ENCODE results near the gene GPR156. TPM values are rescaled to one million over a fixed set of nuclear protein-coding genes. Genes with fewer than 3 reads are reported as not detected.
"Not testable (repeated sequence)": the region's sequence is repeated elsewhere in the genome, so short reads cannot be mapped to it uniquely, and the experiment has no call there.

Gene GPR156
- total RNA-seq, 1 donor from 2014 or later, result 11.7 TPM

DNA sequence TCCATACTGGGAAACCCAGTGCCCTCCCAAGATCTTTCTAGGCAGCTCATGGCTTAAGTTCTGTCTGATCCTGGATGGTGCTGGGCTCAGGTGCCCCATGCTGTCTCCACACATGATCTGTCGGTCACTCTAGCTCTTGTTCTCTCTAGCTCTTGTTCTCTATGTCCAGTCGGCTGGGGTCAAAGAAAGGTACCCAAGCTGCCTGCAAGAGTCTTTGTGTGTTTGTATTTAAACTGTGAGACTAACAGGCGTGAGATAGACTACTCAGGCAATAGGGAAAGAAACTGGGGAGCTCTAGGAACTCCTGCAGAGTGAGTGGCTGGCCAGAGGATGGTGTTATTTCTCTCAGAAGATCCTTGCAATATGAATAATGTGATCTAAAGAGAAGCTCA is 40.2 kb downstream of the GPR156 start:
- TF ChIP-seq, protein P1, sequence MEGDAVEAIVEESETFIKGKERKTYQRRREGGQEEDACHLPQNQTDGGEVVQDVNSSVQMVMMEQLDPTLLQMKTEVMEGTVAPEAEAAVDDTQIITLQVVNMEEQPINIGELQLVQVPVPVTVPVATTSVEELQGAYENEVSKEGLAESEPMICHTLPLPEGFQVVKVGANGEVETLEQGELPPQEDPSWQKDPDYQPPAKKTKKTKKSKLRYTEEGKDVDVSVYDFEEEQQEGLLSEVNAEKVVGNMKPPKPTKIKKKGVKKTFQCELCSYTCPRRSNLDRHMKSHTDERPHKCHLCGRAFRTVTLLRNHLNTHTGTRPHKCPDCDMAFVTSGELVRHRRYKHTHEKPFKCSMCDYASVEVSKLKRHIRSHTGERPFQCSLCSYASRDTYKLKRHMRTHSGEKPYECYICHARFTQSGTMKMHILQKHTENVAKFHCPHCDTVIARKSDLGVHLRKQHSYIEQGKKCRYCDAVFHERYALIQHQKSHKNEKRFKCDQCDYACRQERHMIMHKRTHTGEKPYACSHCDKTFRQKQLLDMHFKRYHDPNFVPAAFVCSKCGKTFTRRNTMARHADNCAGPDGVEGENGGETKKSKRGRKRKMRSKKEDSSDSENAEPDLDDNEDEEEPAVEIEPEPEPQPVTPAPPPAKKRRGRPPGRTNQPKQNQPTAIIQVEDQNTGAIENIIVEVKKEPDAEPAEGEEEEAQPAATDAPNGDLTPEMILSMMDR (IDR thresholded peaks at IDR 0.05; ENCODE audit: unreplicated experiment), result no peak
- peak overlapping the region; percentile 76 for H3K27ac Mint-ChIP-seq
- H3K36me3 Mint-ChIP-seq, result peaks cover 4% of the 10 kb centered on the region
- H3K4me3 Mint-ChIP-seq, result no peak overlapping the region
- no peaks in the 10 kb centered on the region for H3K27me3 Mint-ChIP-seq (ENCODE audit: low read depth)
- H3K9me3 Mint-ChIP-seq, result peaks cover 7% of the 10 kb centered on the region
- peaks cover 5% of the 10 kb centered on the region for H3K4me1 Mint-ChIP-seq
- no peak for DNase-seq (ENCODE audit: low spot score in 2 of 2, unreplicated experiment in 2 of 2)

DNA sequence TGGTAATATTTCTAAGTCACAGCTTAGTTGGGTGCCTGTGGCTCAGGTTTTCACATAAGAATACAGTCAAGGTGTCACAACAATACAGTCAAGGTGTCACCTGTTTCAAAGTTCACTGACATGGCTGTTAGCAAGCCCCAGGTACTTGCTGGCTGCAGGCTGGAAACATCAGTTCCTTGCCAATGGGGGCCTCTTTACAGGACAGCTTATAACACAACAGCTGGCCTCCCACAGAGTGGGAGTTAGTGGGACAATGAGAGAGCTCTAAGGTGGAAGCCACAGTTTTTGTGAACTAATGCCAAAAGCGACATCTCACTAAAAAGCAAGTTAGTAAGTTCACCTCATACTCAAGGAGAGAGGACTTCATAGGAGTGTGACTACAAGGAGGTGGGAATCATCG is 45.4 kb downstream of the GPR156 start:
- no peak overlapping the region for H3K4me3 Mint-ChIP-seq
- TF ChIP-seq, protein P1 (IDR thresholded peaks at IDR 0.05; ENCODE audit: unreplicated experiment), result no peak
- no peaks in the 10 kb centered on the region for H3K27me3 Mint-ChIP-seq (ENCODE audit: low read depth)
- no peak overlapping the region for H3K27ac Mint-ChIP-seq
- H3K4me1 Mint-ChIP-seq, result peaks cover under 1% of the 10 kb centered on the region
- H3K36me3 Mint-ChIP-seq, result peaks cover 7% of the 10 kb centered on the region
- peaks cover 14% of the 10 kb centered on the region for H3K9me3 Mint-ChIP-seq
- DNase-seq (ENCODE audit: low spot score in 2 of 2, unreplicated experiment in 2 of 2), result no peak

DNA sequence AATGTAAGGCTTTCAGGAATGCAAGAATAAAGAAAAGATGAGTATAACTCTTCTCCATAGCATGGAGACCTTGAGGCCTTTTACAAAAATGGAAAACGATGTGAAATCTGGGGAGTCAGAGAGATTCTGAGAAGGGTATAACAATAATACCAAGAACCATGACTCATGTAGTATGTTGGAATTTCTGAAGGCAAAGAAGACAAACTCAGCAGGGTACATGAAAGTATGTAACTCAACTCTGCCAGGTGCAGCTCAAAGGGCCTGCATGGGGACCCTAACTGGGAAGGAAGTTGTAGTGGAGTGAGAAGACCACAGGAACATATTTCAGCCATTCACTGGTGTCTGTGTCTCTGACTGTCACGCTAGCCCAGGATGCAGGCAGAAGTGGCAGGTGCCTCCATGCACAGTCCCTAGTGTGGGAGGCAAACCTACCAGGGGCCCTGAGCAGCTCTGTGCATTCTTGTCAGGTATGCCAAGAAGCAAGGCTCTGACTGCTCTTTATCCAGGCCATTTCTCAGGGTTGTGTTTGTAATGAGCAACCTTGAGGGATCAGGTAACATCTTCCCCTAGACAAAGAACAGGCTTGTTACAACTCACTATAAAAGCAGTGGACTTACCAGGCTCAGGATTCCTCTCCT is 57.2 kb downstream of the GPR156 start:
- Mint-ChIP-seq H3K36me3 (peaks cover 3% of the 10 kb centered on the region), H3K27ac (no peak overlapping the region), H3K9me3 (peaks cover 4% of the 10 kb centered on the region), H3K4me1 (no peaks in the 10 kb centered on the region), H3K4me3 (no peak overlapping the region), H3K27me3 (ENCODE audit: low read depth) (no peaks in the 10 kb centered on the region)
- TF ChIP-seq, protein P1 (IDR thresholded peaks at IDR 0.05; ENCODE audit: unreplicated experiment), result no peak
- no peak for DNase-seq (ENCODE audit: low spot score in 2 of 2, unreplicated experiment in 2 of 2)

DNA sequence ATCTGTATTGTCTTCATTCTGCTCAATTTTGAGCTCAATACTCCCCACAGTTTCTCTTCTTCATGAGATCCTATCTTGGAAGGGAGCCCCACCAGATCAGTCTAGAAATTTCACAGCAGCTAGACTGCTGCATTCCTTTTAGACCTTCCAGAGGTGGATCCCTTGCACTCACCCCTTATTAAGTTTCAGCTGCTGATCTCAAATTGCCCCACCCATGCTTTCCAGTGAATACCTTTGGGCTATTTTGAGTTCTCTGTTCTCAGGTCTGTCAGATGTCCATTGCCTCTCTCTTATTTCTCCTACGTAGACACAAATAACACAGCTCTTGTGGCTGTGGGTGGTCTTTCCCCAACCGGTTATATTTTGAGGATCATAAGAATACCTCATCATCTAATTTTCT is 60.8 kb downstream of the GPR156 start:
- no peaks in the 10 kb centered on the region for H3K9me3 Mint-ChIP-seq
- TF ChIP-seq, protein P1 (IDR thresholded peaks at IDR 0.05; ENCODE audit: unreplicated experiment), result no peak
- no peaks in the 10 kb centered on the region for H3K27me3 Mint-ChIP-seq (ENCODE audit: low read depth)
- no peak for DNase-seq (ENCODE audit: low spot score in 2 of 2, unreplicated experiment in 2 of 2)
- H3K36me3 Mint-ChIP-seq, result peaks cover 1% of the 10 kb centered on the region
- H3K27ac Mint-ChIP-seq, result no peak overlapping the region
- H3K4me1 Mint-ChIP-seq, result no peaks in the 10 kb centered on the region
- no peak overlapping the region for H3K4me3 Mint-ChIP-seq

DNA sequence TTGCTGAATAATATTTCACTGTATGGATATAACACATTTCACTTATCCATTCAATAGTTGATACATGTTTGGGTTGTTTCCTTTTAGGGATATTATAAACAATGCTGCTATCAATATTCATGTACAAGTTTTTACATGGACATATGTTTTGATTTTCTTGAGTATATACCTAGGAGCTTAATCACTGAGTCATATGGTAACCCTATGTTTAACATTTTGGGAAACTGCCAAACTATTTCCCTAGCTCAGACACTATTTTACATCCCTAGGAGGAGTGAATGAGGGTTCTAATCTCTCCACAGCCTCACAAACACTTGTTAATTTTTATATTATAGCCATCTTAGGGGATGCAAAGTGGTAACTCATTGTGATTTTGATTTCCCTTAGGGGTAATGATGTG is 66.0 kb downstream of the GPR156 start:
- Mint-ChIP-seq H3K9me3 (peaks cover 4% of the 10 kb centered on the region), H3K4me1 (no peaks in the 10 kb centered on the region), H3K4me3 (no peak overlapping the region), H3K27ac (no peak overlapping the region), H3K36me3 (peaks cover 1% of the 10 kb centered on the region), H3K27me3 (ENCODE audit: low read depth) (no peaks in the 10 kb centered on the region)
- TF ChIP-seq, protein P1 (IDR thresholded peaks at IDR 0.05; ENCODE audit: unreplicated experiment), result no peak
- no peak for DNase-seq (ENCODE audit: low spot score in 2 of 2, unreplicated experiment in 2 of 2)

DNA sequence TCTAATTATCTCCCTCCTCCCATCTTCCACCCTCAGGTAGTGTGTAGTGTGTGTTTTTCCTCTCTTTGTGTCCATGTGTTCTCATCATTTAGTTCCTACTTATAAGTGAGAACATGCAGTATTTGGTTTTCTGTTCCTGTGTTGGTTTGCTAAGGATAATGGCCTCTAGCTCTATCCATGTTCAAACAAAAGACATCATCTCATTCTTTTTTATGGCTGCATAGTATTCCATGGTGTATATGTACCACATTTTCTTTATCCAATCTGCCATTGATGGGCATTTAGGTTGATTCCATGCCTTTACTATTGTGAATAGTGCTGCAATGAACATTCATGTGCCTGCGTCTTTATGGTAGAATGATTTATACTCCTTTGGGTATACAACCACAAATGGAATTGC is 68.4 kb downstream of the GPR156 start:
- not testable (repeated sequence) for H3K36me3 Mint-ChIP-seq; DNase-seq (ENCODE audit: low spot score in 2 of 2, unreplicated experiment in 2 of 2); H3K9me3 Mint-ChIP-seq; H3K4me3 Mint-ChIP-seq; H3K27ac Mint-ChIP-seq; H3K4me1 Mint-ChIP-seq; H3K27me3 Mint-ChIP-seq (ENCODE audit: low read depth)

Measured in mesothelial cell of epicardium (in vitro differentiated cells).